Prostate gland (tissue), 2 donors: ENCODE results near the gene AMOTL1. TPM values are rescaled to one million over a fixed set of nuclear protein-coding genes. Genes with fewer than 3 reads are reported as not detected.

Experiments
- DNase-seq: peaks from one replicate; pipeline ENCODE4 v3.0.0-alpha.2; 2019; ENCODE audit warnings: low spot score
- H3K27ac ChIP-seq, 2 donors: fragments of 200-600 bp; sonication (generic); 2 replicates each; pipeline ENCODE4 v1.5.1; 2017 to 2019
- H3K27me3 ChIP-seq: fragments of 200-600 bp; sonication (generic); replicated peaks from 2 replicates; pipeline ENCODE4 v1.5.1; 2019; ENCODE audit not compliant: insufficient read depth
- H3K36me3 ChIP-seq, 2 donors: fragments of 200-600 bp; sonication (generic); 1 replicate in 1 of 2; 2 replicates in 1 of 2; pipeline versions ENCODE4 v1.5.1 to v1.8.1; 2017 to 2019
- H3K4me1 ChIP-seq: fragments of 200-600 bp; sonication (generic); replicated peaks from 2 replicates; pipeline ENCODE4 v1.5.1; 2019
- H3K4me3 ChIP-seq, 2 donors: fragments of 200-600 bp; sonication (generic); 2 replicates each; pipeline ENCODE4 v1.5.1; 2017 to 2019
- H3K9me3 ChIP-seq: fragments of 200-600 bp; sonication (generic); 2 replicates; pipeline ENCODE4 v1.5.1; 2017
- POLR2A ChIP-seq: fragments of 450-650 bp; IDR thresholded peaks from one replicate; pipeline ENCODE4 v1.6.1; 2016; ENCODE audit warnings: antibody characterized with exemption, mild to moderate bottlenecking
- POLR2AphosphoS5 ChIP-seq: sonication (generic); formaldehyde crosslinking; IDR thresholded peaks from one replicate; pipeline ENCODE4 v1.6.1; 2017; ENCODE audit warnings: antibody characterized with exemption
- WGBS: methylation state at CpG from one replicate; pipeline ENCODE4 v1.1.5; 2018; 5-methylcytosine and 5-hydroxymethylcytosine counted together
- intact Hi-C: fragments of 100-400 bp; cut with DNase I; formaldehyde crosslinking; loops from one replicate; pipeline ENCODE4 v1.14.2; 2022
- total RNA-seq, 2 donors: library from RNA; depleted of rRNA; stranded (reverse); fragments of >200 nt; gene quantifications; one replicate each; pipeline ENCODE4 v1.1.0, GENCODE V29; 2016
- TF ChIP-seq, protein P1 (sequence below), 4 experiments: fragments of 200-600 bp in 2 of 4; fragments of 450-650 bp in 2 of 4; sonication (generic) in 2 of 4; IDR thresholded peaks; 1 replicate in 3 of 4; 2 replicates in 1 of 4; pipeline ENCODE4 v1.5.1; 2016 to 2019; ENCODE audit warnings: antibody characterized with exemption in 4 of 4, mild to moderate bottlenecking in 2 of 4, moderate library complexity in 2 of 4

AMOTL1 gene
- total RNA-seq, 2 donors from 2014 or later, result 49.2 to 67.2 TPM

DNA sequence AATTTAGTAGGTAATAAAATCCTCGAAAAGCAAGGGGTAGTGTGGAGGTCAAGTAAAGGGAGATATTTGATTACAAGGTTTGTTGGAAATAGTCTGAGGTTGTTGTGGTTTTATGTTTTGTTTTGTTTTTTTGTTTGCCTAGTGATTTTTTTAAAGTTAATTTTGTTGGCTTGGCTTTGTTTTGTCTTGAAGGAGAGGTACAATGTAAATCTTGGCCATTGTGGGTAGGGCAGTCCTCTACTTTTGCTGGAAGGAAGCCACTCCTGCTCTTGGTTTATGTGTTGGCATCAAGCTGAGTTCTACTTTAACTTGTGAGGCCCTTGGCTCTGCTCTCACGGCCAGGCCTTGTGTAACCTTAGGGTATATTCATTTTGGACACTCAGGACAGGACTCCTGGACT is 3.2 kb downstream of the AMOTL1 start:
- Histone ChIP-seq H3K36me3 (no peaks in the 10 kb centered on the region), H3K9me3 (no peaks in the 10 kb centered on the region), H3K27ac (no peak overlapping the region), H3K4me3 (no peak overlapping the region), H3K4me1 (peaks cover 7% of the 10 kb centered on the region), H3K27me3 (no peaks in the 10 kb centered on the region)
- intact Hi-C loops, result no loop called here
- no peak for DNase-seq
- WGBS, result 7% methylated on average over 2 of the region's 2 CpGs
- TF ChIP-seq POLR2A (no peak), POLR2AphosphoS5 (peak; percentile 6)
- TF ChIP-seq, protein P1, sequence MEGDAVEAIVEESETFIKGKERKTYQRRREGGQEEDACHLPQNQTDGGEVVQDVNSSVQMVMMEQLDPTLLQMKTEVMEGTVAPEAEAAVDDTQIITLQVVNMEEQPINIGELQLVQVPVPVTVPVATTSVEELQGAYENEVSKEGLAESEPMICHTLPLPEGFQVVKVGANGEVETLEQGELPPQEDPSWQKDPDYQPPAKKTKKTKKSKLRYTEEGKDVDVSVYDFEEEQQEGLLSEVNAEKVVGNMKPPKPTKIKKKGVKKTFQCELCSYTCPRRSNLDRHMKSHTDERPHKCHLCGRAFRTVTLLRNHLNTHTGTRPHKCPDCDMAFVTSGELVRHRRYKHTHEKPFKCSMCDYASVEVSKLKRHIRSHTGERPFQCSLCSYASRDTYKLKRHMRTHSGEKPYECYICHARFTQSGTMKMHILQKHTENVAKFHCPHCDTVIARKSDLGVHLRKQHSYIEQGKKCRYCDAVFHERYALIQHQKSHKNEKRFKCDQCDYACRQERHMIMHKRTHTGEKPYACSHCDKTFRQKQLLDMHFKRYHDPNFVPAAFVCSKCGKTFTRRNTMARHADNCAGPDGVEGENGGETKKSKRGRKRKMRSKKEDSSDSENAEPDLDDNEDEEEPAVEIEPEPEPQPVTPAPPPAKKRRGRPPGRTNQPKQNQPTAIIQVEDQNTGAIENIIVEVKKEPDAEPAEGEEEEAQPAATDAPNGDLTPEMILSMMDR (IDR thresholded peaks at IDR 0.05), result no peak

DNA sequence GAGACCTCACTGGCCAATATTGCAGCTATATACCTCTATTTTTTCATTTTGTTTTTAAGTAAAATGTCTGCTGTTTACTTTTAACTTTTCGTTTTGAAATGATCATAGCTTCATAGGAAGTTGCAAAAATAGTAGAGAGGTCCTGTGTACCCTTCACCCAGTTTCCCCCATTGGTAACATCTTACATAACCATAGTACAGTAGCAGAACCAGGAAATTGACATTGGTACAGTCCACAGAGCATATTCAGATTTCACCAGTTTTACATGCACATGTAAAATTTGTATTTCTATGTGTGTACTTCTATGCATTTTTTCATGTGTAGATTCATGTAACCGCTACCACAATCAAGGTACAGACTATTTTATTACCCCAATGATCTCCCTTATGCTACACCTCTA is 3.8 kb downstream of the AMOTL1 start:
- Histone ChIP-seq H3K27me3 (no peaks in the 10 kb centered on the region), H3K36me3 (no peaks in the 10 kb centered on the region), H3K9me3 (no peaks in the 10 kb centered on the region), H3K27ac (no peak overlapping the region), H3K4me1 (peaks cover 10% of the 10 kb centered on the region), H3K4me3 (no peak overlapping the region)
- 84% methylated on average over 2 of the region's 2 CpGs for WGBS
- TF ChIP-seq, protein P1 (IDR thresholded peaks at IDR 0.05), result no peak
- TF ChIP-seq POLR2A, result no peak
- no peak for TF ChIP-seq POLR2AphosphoS5
- no peak for DNase-seq
- intact Hi-C loops, result no loop called here

DNA sequence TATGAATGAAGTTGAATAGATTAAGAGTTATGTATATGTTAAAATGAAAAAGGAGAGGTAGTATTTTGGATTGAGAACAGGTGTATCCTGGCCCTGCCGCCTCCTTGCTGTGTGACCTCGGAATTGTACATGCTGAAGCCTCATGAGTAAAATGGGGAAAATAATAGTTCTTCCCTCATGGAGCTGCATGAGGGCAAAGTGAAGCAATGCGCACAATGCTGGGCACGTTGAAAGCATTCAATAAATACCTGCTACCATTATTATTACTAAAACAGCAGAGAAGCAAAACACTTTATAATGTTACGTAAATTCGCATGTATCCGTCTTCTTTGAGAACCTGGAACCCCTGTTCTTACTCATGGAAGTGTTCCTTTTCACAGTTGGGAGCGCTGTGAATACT is 5.7 kb downstream of the AMOTL1 start:
- peaks cover 10% of the 10 kb centered on the region for H3K4me1 ChIP-seq
- DNase-seq, result no peak
- no peak overlapping the region for H3K4me3 ChIP-seq
- H3K27me3 ChIP-seq, result no peaks in the 10 kb centered on the region
- WGBS, result 93% methylated on average over 8 of the region's 8 CpGs
- intact Hi-C loops, result no loop called here
- H3K27ac ChIP-seq, result no peak overlapping the region
- no peak for TF ChIP-seq POLR2A
- no peak for TF ChIP-seq POLR2AphosphoS5
- TF ChIP-seq, protein P1 (IDR thresholded peaks at IDR 0.05), result no peak
- H3K9me3 ChIP-seq, result no peaks in the 10 kb centered on the region
- no peaks in the 10 kb centered on the region for H3K36me3 ChIP-seq

DNA sequence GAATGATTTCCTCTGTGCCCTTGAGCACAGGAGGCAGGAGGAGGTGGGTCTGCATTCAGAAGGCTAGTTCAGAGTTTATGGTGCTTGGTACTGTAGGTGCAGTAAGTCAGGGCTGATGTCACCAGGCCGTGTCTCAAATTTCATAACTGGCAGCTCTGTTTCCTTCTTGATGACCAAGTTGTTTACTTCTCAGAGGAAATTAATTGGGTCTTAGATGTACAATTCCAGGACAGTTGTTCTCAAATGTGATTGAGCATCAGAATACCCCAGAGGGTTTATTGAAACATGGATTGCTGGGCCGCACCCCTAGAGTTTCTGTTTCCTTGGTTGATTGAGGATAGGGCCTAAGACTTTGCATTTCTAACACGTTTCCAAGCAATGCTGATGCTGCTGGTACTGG is 6.2 kb downstream of the AMOTL1 start:
- Histone ChIP-seq H3K27ac (no peak overlapping the region), H3K36me3 (no peaks in the 10 kb centered on the region), H3K4me3 (no peak overlapping the region), H3K27me3 (no peaks in the 10 kb centered on the region), H3K4me1 (peaks cover 10% of the 10 kb centered on the region), H3K9me3 (no peaks in the 10 kb centered on the region)
- WGBS, result 75% methylated on average over 3 of the region's 3 CpGs
- no peak for TF ChIP-seq POLR2AphosphoS5
- TF ChIP-seq POLR2A, result no peak
- TF ChIP-seq, protein P1 (IDR thresholded peaks at IDR 0.05), result no peak
- DNase-seq, result no peak
- intact Hi-C loops, result no loop called here

DNA sequence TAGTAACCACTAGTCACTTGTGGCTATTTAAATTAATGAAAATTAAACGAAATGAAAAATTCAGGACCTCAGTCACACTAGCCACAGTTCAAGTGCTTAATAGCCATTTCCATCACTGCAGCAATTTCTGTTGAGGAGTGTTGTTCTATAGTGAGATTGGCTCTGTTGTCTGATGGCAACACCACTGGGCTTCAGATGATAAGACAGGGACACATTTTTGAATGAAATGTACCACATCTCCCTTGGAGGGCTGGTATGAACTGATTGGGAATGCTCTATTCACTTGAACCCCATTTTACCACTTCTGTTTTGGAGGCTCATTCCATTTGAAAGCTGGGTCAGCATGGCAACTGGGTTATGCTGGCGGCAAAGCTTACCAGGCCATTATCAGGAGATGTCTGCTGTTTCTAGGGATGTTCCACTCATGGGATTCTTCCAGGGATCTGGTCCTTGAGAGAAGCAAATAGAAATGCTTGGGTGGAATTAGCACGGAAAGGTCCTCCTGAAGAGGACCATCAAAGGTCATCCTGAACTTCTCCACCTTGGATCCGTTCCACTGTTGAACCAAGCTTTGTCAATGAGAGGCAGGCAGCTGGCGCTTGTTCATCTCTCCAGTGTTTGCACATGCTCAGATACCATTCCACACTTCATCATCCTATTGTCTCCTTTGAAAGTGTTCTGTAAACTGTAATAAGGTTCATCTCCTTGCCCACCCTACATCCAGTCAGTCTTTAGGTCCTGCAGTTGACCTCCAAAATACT is 7.6 kb downstream of the AMOTL1 start:
- peaks cover 6% of the 10 kb centered on the region for H3K4me1 ChIP-seq
- no peaks in the 10 kb centered on the region for H3K36me3 ChIP-seq
- no peak for TF ChIP-seq POLR2AphosphoS5
- TF ChIP-seq POLR2A, result no peak
- TF ChIP-seq, protein P1 (IDR thresholded peaks at IDR 0.05), result no peak
- 82% methylated on average over 5 of the region's 5 CpGs for WGBS
- no peaks in the 10 kb centered on the region for H3K9me3 ChIP-seq
- DNase-seq, result no peak
- H3K27me3 ChIP-seq, result no peaks in the 10 kb centered on the region
- H3K27ac ChIP-seq, result no peak overlapping the region
- no peak overlapping the region for H3K4me3 ChIP-seq
- intact Hi-C loops, result no loop called here
